Astrocyte of the spinal cord (primary cell): ENCODE results near the gene RHEBL1.
"Not testable (repeated sequence)": the region's sequence is repeated elsewhere in the genome, so short reads cannot be mapped to it uniquely, and the experiment has no call there.

Experiments used
- DNase-seq: peaks from one replicate; pipeline ENCODE4 v3.0.0; 2011; ENCODE audit warnings: low read depth, low spot score
- H3K4me3 ChIP-seq: 2 replicates; pipeline ENCODE4 v1.5.1; 2011; ENCODE audit warnings: low read depth, mild to moderate bottlenecking, low read length, moderate library complexity
- in situ Hi-C: cut with HindIII; loops from 2 replicates; pipeline ENCODE4 v1.10.0; 2017; ENCODE audit warnings: low sequenced_read_pairs
- TF ChIP-seq, protein P1 (sequence below): IDR thresholded peaks from 2 replicates; pipeline ENCODE4 v1.5.1; 2012; ENCODE audit warnings: low read depth, mild to moderate bottlenecking, low read length, inconsistent platforms

The RHEBL1 gene

DNA sequence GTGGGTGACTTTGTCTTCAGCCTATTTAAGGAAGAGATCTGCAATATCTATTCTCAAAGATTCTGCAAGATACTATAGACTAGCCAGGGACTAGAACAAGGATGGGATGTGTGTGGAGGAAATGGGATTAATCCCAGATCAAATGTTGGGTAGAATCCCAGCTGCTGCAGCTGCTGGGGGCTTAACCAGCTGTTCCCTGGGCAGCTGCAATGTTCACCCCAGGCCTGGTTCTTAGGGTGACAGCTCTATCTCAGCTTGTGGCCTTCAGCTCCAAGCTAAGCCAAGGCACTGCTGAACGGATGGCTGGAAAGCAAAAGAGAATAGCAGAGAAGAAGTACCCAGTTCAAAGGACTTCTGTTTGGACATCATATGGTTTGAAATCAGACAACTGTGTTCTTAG lies 10.0 kb upstream of the RHEBL1 start:
- in situ Hi-C loops, result no loop called here
- no peak for DNase-seq
- H3K4me3 ChIP-seq, result no peak overlapping the region
- TF ChIP-seq, protein P1, sequence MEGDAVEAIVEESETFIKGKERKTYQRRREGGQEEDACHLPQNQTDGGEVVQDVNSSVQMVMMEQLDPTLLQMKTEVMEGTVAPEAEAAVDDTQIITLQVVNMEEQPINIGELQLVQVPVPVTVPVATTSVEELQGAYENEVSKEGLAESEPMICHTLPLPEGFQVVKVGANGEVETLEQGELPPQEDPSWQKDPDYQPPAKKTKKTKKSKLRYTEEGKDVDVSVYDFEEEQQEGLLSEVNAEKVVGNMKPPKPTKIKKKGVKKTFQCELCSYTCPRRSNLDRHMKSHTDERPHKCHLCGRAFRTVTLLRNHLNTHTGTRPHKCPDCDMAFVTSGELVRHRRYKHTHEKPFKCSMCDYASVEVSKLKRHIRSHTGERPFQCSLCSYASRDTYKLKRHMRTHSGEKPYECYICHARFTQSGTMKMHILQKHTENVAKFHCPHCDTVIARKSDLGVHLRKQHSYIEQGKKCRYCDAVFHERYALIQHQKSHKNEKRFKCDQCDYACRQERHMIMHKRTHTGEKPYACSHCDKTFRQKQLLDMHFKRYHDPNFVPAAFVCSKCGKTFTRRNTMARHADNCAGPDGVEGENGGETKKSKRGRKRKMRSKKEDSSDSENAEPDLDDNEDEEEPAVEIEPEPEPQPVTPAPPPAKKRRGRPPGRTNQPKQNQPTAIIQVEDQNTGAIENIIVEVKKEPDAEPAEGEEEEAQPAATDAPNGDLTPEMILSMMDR, result no peak

DNA sequence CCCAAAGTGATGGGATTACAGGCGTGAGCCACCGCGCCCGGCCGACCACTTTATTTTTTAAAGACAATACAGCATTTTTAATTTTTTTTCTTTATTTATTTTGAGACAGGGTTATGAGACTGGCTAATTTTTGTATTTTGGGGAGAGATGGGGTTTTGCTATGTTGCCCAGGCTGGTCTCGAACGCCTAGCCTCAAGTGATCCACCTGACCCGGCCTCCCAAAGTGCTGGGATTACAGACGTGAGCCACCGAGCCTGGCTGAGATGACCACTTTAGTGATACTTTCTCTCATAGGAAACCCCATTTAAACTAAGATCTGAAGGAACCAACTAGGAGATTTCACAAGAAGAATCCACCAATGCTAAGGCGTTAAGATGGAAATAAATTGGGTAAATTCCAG lies 1.2 kb upstream of the RHEBL1 start:
- in situ Hi-C loops, result no loop called here
- TF ChIP-seq, protein P1, result no peak
- no peak for DNase-seq
- H3K4me3 ChIP-seq, result no peak overlapping the region

DNA sequence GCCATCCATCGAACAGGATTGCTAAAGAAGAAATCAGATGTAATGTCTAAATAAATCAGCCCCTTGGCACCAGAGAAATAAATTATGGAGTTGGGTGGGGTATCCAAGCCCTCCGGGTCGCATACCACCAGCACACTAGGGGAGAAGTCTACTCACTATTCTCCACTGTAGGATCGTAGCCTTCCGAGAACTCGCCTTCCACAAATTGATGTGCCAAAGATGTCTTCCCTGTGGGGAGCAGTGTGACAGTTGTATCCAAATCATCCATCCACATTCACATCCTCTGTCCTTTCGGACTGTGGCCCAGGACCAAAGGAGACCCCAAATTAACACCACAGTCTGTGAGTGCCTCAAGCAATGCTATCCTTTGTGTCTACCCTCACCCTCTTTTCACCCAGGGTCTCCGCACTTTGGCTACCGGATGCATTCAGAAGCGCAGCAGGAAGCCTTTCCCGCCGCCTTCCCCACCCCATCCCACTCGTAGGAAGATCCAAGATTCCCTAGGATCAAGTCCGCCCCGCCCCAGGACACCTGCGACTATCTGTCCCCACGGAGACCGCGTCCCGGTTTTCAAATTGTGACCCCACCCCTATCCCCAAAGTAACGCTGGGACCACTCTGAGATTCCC lies 786 bp downstream of the RHEBL1 start:
- peak overlapping the region; percentile 73 for H3K4me3 ChIP-seq
- TF ChIP-seq, protein P1, result no peak
- DNase-seq, result no peak
- in situ Hi-C loops, result no loop called here

DNA sequence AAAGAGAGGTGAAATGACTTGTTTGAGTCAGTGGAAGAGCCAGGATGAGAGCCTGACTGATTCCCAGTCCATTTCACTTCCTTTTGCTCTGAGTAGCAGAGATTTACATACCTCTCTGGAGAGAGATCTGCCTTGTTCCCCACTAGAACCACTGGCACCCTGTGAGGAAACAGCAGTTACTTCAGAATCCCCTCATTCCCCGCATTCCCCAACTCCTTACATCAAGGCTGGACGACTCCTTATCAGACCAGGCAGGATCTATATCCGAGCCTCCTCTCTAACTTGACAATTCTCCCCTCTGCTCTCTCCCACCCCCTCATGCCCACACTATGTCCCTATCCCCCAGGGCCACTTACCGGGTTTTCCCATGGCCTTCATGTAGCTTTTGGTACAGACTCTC lies 3.7 kb downstream of the RHEBL1 start:
- TF ChIP-seq, protein P1, result no peak
- no peak for DNase-seq
- in situ Hi-C loops, result no loop called here
- H3K4me3 ChIP-seq, result no peak overlapping the region

DNA sequence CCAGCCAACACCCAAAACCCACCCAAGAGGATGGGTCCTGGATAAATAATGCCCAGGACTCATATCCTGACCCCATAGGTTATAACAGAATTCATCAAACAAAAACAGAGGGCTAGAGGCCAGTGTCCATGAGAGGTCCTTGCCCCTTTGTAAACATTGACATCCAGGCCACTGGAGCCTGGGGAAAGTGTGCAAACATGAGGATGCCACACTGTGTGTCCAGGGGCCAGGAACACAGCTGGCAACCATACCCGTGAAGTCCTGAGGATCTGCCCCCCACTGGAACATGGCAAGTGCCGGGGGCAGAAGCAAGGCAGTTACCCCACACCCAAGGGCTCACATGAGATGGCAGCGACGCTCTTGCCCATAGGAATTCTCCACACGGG lies 5.0 kb downstream of the RHEBL1 start:
- H3K4me3 ChIP-seq, result no peak overlapping the region
- DNase-seq, result no peak
- in situ Hi-C loops, result no loop called here
- TF ChIP-seq, protein P1, result no peak

DNA sequence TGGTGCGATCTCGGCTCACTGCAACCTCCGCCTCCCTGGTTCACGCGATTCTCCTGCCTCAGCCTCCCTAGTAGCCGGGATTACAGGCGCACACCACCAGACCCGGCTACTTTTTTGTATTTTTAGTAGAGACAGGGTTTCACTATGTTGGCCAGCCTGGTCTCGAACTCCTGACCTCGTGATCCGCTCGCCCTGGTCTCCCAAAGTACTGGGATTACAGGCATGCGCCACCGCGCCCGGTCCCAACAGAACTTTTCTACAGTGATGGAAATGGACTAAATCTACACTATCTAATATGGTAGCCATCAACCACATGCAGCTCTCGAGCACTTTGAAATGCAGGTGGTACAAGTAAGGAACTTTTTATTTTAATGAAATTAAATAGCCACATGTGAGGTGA lies 7.9 kb downstream of the RHEBL1 start:
- in situ Hi-C loops, DNase-seq: not testable (repeated sequence)

DNA sequence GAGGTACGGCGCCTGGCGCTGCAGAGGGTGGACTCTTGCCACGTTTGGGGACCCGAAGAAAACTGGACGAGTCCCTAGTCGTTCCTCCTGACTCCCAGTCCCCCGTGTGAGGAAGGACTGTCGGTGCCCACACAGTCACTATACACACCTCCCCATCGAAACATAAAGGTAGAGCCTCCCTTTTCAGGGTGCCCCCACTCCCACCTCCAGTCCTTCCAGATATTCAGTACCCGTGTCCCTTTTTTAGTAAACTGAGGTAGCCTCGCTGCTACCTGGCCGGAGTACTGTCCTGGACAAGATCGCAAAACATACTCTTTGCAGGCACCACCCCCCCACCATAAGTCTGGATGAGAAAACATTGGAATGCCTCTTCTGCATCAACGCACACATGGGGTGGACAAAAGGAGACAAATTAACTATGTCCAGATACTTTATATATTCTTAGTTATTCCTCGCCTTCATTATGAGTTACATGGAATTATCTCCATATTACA lies 8.6 kb downstream of the RHEBL1 start:
- TF ChIP-seq, protein P1, result no peak
- H3K4me3 ChIP-seq, result peak overlapping the region; percentile 95
- in situ Hi-C loops, result no loop called here
- DNase-seq, result no peak

More for the DNA sequence above, 7.9 kb downstream of the RHEBL1 start:
- not testable (repeated sequence) for H3K4me3 ChIP-seq
